ENCODE results near the gene NATD1.

The NATD1 gene

GRCh38 chr17:21297026-21297520 is 43.9 kb upstream of the NATD1 start:
- TF ChIP-seq EP300 (IDR thresholded peaks at IDR 0.05; ENCODE audit: borderline replicate concordance), result no peak

GRCh38 chr17:21296097-21297025 is 43.2 kb upstream of the NATD1 start:
- TF ChIP-seq NFIC (IDR thresholded peaks at IDR 0.05) (no peak), MAX (IDR thresholded peaks at IDR 0.05) (no peak), RAD21 (IDR thresholded peaks at IDR 0.05; ENCODE audit: low read depth) (no peak), FOXM1 (IDR thresholded peaks at IDR 0.05; ENCODE audit: borderline replicate concordance, low read depth) (no peak), ZBTB7A (IDR thresholded peaks at IDR 0.05; ENCODE audit: low read depth) (no peak), TEAD4 (IDR thresholded peaks at IDR 0.05) (no peak), REST (IDR thresholded peaks at IDR 0.05; ENCODE audit: low read depth) (no peak), TCF12 (IDR thresholded peaks at IDR 0.05; ENCODE audit: low read depth) (no peak), USF1 (IDR thresholded peaks at IDR 0.05) (no peak), CREB1 (IDR thresholded peaks at IDR 0.05; ENCODE audit: low read depth) (no peak), EGR1 (IDR thresholded peaks at IDR 0.05) (no peak), YY1 (IDR thresholded peaks at IDR 0.05; ENCODE audit: low read depth) (no peak), EP300 (IDR thresholded peaks at IDR 0.05; ENCODE audit: borderline replicate concordance) (no peak), CEBPB (IDR thresholded peaks at IDR 0.05) (no peak), TAF1 (IDR thresholded peaks at IDR 0.05; ENCODE audit: low read depth) (no peak)

GRCh38 chr17:21295036-21295952 is 42.1 kb upstream of the NATD1 start:
- TF ChIP-seq TEAD4 (IDR thresholded peaks at IDR 0.05) (no peak), MAX (IDR thresholded peaks at IDR 0.05) (no peak), RAD21 (IDR thresholded peaks at IDR 0.05; ENCODE audit: low read depth) (no peak), EP300 (IDR thresholded peaks at IDR 0.05; ENCODE audit: borderline replicate concordance) (no peak), REST (IDR thresholded peaks at IDR 0.05; ENCODE audit: low read depth) (no peak), NFIC (IDR thresholded peaks at IDR 0.05) (no peak), EGR1 (IDR thresholded peaks at IDR 0.05) (no peak)

- TF ChIP-seq CREB1 (IDR thresholded peaks at IDR 0.05; ENCODE audit: low read depth) (no peak), NFIC (IDR thresholded peaks at IDR 0.05) (no peak), EP300 (IDR thresholded peaks at IDR 0.05; ENCODE audit: borderline replicate concordance) (no peak), TAF1 (IDR thresholded peaks at IDR 0.05; ENCODE audit: low read depth) (no peak), YY1 (IDR thresholded peaks at IDR 0.05; ENCODE audit: low read depth) (no peak), EGR1 (IDR thresholded peaks at IDR 0.05) (no peak), TEAD4 (IDR thresholded peaks at IDR 0.05) (no peak), ZBTB7A (IDR thresholded peaks at IDR 0.05; ENCODE audit: low read depth) (no peak), FOXM1 (IDR thresholded peaks at IDR 0.05; ENCODE audit: borderline replicate concordance, low read depth) (no peak), CEBPB (IDR thresholded peaks at IDR 0.05) (no peak), TCF12 (IDR thresholded peaks at IDR 0.05; ENCODE audit: low read depth) (no peak), MAX (IDR thresholded peaks at IDR 0.05) (no peak)
These were observed 41.3 kb upstream of the NATD1 start for GRCh38 chr17:21294321-21295035.

- TF ChIP-seq MAX (IDR thresholded peaks at IDR 0.05) (no peak), TCF12 (IDR thresholded peaks at IDR 0.05; ENCODE audit: low read depth) (no peak), USF1 (IDR thresholded peaks at IDR 0.05) (no peak), CREB1 (IDR thresholded peaks at IDR 0.05; ENCODE audit: low read depth) (no peak), ZBTB7A (IDR thresholded peaks at IDR 0.05; ENCODE audit: low read depth) (no peak)
These were observed 40.6 kb upstream of the NATD1 start for GRCh38 chr17:21293831-21294210.

Data from Ishikawa (cell line).